ENCODE results near the gene ZFAND3.

Gene ZFAND3

DNA sequence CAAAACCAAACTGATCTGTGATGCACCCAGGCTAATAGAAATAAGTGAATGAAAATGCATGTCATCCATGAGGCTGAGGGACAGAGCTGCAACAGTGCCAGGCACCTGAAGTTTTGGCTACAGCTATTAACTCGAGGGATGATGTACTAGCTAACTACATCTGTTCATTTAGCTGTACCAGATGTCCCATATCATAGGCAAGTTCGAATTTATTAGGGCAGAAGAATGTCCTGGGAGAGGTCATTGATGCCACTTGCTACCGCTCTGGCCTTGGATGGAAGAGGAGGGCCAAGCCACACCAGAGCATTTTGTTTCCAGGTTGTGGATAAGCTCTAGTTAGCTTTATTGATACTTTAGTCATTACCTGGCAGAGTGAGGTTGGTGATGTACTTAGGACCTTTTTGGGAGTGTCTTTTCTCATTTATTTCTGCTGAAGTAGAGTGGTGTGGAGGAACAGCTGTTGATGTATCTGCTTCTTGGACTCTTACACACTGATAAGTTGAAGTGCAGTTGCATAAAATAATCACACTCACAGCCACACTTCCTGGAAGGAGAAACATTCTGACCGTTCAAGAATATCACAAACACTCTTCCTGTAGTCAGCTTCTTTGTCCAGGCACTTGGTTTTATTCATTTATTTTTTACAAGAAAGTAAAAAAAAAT, 8.2 kb downstream of the ZFAND3 start:
- no peak for DNase-seq (ENCODE audit: low read depth)

DNA sequence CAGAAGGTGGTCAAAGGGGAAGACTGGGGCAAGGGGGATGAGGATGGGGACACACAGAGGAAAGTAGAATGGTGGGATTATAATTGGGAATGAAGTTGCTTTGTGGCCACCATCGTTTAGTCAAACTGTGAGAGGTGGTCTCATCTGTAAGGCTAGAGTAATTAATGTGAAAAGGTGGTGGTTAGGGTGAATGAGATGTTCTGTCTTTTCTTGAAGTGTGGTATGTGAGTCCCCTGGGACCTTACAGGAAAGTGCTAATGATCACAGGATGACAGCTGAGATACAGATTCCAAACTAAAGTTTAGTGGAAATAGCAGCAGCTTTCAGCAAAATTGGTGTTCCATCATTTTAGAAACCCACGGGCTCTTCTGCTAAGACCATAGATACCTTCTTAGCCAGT, 10.7 kb downstream of the ZFAND3 start:
- DNase-seq (ENCODE audit: low read depth) = no peak

DNA sequence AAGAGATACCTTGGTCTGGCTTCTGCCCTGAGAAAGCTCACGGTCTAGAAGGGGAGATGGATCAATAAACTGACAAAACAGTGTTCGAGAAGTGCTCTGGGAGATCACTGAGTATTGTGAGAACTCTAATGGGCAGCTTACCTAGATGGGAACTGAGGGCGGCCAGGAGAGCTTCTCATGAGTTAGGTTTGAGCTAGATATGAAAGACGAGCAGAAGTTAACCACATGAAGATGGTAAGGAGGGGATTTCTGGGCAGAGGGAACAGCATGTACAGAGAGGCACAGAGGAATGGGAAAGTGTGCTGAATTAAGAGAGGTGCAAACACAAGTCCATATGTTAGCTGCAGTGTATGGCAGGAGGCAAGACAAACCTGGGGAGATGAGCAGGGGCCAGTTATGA, 11.9 kb downstream of the ZFAND3 start:
- DNase-seq (ENCODE audit: low read depth) = no peak

DNA sequence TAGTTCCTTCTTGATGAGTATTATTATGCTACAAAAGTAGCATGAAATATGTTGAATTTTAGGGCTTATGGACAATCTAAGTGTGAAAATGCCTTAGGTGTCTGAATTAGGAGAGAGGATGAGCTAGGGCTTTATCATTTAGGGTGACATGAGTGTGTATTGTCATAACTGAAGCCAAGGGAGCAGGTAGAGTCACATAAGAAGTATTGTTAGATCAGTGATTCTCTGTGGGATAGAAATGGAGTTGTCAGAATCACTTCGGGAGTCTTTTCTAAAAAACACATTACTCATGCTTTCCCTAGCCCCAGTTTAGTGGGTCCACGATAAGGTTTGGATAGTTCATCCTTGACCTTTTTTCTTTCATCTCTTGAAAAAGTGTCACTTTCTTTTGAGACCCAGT, 16.4 kb downstream of the ZFAND3 start:
- no peak for DNase-seq (ENCODE audit: low read depth)

DNA sequence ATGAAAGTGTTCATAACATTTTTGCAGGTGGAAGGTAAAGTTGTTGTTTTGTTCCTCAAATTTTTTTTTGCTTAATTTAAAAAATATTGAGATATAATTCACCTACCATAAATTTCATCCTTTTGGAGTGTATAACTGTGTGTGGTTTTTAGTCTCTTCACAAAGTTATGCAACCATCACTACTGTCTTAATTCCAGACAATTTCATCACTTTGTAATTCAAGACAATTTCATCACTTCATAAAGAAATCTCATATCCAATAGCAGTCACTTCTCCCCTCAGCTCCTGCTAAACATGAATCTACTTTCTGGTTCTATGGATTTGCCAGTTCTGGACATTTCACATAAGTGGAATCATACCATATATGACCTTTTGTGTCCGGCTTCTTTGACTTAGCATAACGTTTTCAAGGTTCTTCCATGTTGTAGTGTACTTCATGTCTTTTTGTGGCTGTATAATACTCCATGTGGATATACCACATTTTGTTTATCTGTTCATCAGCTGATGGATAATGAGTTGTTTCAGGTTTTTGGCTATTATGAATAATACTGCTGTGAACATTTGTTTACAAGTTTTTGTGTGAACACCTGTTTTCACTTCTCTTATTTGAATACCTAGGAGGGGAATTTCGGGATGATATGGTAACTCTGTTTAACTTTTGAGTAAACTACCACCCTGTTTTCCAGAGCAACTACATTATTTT, 18.8 kb downstream of the ZFAND3 start:
- DNase-seq (ENCODE audit: low read depth) = no peak

DNA sequence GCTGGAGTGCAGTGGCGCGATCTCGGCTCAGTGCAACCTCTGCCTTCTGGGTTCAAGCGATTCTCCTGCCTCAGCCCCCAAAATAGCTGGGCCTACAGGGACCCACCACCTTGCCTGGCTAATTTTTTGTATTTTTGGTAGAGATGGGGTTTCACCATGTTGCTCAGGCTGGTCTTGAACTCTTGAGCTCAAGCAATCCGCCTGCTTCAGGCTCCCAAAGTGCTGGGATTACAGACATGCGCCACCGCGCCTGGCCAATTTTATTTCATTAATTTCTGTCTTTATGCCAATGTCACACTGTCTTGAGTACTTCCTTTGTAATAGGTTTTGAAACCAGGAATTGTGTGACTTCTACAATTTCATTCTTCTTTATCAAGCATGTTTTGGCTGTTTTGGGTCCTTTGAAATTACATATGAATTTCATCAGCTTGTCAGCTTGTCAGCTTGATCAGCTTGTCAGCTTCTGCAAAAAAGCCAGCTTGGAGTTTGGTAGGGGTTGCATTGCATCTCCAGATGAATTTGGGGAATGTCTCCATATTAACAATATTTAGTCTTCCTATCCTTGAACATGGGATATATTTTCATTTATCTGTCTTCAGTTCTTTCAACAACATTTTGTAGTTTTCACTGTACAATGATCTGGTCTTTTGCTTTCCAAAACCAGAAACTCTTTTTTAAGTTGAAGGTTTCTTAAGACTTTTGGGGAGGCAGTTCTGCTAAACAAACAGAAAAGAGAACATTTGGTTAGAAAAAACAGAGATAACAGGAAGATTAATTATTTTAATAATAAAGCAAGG, 20.8 kb downstream of the ZFAND3 start:
- DNase-seq (ENCODE audit: low read depth) = no peak

DNA sequence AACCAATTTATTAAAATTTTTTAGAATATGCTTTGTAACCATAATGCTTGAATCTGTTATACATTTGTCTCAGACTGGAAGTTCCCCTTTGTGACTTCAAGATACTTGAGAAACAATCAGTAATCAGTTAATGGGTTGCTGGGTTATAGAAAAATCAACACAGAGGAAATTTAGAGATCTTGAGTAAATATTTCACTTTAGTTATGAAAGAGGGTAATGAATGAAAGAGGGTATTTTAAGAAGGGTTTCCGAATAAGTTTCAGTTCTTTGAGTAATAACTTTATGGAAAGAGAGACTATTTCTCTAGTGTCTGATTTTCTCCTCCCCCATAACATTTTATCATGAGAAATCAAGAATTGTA, 21.4 kb downstream of the ZFAND3 start:
- DNase-seq (ENCODE audit: low read depth) = no peak

DNA sequence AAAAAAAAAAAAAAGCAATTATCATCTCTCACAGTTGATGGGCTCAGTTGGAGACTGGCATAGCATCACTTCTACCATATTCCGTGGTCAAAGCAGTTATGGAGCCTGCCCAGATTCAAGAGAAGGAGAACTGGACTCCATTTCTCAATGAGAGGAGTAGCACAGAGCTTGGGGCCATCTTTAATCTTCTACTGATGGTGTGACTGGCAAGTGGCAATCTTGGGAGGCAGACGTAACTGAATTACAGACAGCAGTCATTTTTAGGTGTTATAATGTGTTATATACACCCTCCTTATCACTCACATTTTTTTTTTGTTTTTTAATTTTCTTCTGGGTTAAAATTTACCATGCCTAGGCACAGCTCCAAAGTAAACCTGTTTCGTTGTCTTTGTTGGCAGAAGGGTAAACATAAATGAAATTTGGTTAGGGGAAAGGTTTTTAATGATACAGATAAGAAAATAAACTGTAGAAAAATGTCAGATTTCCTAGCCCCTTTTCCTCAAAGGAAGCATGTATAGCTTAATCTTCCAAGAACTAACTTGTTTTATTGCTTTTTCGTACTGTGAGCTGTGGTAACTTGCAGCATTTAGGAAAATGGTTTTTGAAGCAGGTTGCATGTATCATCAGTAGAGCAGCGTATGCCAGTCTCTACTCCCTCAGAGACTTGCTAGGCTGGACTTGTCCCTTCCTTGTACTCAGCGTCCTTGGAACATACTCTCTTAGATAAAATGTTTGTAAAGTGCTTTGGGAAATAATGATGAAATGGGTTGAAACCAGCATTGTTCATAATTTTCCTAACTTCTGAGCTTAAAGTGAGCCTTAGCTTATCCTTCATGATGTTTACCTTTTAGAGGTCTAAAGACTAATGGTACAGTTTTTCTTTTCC, 25.7 kb downstream of the ZFAND3 start:
- DNase-seq (ENCODE audit: low read depth) = no peak

DNA sequence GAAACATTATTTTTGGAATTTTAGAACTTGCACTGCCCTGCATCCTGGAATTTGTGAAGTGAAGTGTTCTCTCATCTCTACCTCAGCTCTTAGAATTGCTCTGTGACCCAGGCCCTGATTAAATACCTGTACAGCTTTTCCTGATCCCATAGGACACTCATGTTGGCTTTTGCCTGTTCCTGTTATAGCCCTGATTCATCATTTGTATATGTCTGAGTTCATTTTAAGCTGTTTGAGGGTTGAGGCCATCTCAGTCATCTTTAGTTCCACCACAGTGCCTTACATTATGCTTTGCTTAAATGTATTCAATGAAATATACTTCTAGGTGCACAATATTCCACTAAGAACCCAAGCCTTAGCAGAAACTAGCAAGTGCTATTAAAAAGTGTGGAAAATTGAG, 26.4 kb downstream of the ZFAND3 start:
- DNase-seq (ENCODE audit: low read depth) = no peak

DNA sequence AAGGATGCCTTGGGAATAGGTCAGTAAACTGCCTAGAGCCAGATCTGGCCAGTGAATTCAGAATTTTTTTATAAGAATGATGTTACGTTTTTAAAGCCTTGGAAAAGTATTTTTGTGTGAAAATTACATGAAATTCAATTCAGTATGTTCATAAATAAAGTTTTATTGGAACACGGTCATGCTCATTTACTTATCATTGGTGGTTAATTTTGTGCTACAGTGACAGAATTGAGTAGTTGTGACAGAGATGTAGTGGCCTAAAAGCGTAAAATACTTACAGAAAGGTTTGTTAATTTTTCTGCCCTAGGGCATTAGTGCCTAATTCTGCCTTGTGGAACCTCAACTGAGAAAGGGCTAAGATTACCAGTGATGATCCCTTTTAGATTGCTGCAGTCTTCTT, 28.2 kb downstream of the ZFAND3 start:
- DNase-seq (ENCODE audit: low read depth) = no peak

DNA sequence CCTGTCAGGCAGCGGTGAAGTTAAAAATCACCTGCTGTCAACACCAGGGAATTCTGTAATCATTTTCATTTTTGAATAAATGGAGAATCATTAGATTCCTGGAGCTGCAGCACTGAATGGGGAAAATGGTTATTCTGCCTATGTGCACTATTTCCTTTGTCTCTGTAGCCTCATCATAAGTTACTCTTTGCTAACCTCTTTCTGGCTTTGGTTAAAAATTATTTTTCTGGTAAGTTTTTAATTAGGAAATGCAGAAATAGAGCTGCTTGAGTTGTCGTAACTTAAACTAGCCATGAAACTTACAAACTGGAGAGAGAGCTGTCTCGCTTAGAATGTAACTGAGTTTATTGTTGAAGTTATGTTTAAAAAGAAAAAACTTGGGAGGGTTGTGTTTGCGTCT, 28.8 kb downstream of the ZFAND3 start:
- DNase-seq (ENCODE audit: low read depth) = no peak

DNA sequence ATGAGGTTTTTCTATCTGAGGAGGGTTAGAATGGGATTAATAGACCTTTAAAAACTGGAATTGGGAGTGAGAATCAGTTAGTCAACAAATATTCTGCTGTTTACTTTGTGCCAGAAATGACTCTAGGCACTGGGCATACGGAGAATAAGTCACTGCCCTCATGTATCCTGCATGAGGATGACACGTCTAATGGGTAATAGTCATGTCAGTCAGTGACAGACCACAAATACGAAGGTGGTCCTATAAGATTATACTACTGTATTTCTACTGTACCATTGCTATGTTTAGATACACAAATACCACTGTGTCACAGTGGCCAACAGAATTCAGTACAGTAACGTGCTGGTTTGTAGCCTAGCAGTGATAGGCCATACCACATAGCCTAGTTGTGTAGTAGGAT, 30.7 kb downstream of the ZFAND3 start:
- no peak for DNase-seq (ENCODE audit: low read depth)

DNA sequence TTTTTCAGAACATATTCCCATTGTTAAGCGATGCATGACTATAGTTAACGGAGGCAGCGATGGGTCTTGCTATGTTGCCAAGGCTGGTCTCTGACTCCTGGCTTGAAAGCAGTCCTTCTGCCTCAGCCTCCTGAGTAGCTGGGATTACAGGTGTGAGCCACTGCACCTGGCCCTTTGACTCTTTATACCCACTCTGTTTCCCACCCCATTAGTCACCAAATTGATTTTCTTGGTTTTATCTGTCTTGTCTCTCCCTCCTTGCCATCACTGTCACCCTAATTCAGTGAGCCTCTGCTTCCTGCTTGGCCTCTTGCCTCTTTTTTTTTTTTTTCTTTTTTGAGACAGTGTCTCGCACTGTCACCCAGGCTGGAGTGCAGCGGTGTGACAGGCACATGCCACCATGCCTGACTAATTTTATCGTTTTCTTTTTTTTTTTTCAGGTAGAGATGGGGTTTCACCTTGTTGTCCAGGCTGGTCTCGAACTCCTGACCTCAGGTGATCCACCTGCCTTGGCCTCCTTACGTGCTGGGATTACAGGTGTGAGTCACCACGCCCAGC, 31.3 kb downstream of the ZFAND3 start:
- no peak for DNase-seq (ENCODE audit: low read depth)

DNA sequence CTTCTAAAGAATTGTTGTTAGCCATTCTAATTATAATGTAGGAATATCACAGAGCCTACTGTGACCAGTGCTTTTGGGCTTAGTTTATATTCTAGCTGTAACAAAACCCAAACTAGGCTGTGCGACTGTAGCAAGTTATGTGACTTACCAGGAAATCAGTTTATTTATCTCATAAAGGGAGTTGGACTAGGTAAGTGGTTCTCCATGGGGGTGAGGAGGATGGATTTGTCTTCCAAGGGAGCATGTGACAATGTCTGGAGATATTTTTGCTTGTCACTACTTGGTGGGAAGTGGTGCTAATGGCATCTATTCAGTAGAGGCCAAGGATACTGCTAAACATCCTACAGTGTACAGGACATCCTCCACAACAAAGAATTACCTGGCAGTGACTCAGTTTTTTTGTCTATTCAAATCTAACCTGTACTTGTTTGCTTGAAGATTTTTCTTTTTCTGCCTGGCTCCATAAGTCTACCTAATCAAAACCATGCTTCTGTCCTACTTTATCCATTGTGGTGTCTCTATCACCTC, 32.5 kb downstream of the ZFAND3 start:
- DNase-seq (ENCODE audit: low read depth) = no peak

DNA sequence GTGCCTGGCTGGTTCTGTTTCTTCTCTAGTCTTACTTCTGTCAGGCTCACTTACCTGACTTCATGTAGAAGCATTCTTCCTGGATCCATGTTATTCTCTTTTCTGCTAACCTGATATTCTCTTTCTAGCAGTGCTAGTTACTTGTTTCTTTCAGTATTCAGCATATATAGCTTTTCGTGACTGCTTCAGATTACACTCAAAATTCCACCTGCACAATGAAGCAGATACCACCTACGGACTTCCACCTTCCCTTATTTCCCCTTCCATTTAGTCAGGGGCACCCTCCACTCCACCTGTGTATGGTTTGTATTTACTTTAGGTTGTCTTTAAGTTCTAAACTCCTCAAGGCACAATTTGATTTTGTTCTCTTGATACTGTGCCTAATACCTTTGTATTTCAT, 36.8 kb downstream of the ZFAND3 start:
- no peak for DNase-seq (ENCODE audit: low read depth)

DNA sequence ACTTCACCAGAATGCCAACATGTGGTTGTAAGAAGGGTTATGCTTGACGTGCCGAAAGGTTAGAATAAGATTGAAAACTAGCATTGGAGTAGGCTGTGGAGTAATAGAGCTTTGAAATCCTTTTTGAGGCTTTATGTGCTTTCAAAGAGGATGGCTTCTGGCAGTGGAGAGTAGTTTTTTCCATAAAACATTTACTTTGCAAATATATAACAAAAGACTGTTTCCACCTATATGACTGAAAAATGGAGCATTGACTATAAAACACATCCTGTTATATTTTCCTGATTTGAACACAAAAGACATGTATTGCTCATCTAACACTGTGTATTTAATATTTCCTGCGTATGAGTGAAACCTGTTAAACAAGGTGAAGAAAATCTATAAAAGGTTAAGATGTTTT, 38.8 kb downstream of the ZFAND3 start:
- DNase-seq (ENCODE audit: low read depth) = no peak

DNA sequence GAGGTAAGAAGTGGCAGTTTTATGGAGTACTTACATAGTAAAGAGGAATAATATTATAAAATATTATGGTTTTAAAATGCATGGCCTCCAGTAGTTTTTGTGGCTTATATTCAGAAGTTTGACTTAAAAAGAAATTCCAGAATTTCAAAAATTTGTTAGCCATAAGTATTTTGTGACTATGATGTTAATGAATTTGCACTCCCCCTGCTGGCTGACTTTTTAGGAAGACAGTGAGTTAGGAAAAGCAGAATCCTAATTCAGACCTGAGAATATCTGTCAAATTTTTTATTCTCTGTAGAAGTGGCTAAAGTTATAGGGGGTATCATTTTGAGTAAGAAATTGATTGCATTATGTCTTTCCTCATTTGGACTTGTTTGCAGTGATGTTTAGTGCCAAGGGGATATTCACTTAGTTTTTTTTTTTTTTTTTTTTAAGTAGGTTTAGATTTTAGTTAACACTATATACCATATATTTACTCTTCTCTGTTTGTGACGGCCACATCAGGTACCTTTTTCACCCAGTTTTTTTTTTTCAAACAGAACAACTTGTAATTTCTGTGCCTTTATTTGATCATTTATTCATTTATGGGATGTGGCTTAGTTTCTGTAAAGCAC, 40.8 kb downstream of the ZFAND3 start:
- DNase-seq (ENCODE audit: low read depth) = no peak

DNA sequence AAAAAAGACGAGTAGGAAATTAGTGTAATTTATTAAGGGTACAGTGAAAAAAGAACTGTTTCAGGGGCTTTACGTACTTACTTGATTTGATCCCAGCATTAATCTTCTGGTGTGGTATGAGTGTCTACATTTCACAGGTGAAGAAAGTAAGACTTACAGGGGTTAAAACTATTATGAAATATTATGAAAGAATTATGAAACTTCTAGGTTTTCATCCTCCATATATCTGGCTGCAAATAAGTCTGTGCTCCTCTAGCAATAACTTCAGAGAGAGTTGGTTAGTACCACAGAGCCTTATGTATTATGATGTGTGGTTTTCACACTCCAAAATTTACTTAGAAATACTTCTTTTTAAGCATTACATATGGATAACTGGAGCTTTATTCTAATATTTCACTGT, 41.9 kb downstream of the ZFAND3 start:
- DNase-seq (ENCODE audit: low read depth) = no peak

DNA sequence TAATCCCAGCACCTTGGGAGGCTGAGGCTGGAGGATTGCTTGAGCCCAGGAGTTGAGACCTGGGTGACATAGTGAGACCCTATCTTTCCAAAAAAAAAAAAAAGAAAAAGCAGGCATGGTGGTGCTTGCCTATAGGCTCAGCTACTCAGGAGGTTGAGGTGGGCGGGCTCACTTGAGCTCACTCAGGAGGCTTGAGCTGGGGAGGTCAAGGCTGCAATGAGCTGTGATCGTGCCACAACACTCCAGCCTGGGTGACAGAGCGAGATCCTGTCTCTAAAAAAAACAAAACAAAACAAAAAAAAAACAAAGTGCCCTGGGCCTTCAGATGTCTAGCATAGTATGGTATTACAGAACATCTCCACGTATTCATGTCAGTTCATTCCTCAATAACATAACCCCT, 42.9 kb downstream of the ZFAND3 start:
- DNase-seq (ENCODE audit: low read depth) = no peak

DNA sequence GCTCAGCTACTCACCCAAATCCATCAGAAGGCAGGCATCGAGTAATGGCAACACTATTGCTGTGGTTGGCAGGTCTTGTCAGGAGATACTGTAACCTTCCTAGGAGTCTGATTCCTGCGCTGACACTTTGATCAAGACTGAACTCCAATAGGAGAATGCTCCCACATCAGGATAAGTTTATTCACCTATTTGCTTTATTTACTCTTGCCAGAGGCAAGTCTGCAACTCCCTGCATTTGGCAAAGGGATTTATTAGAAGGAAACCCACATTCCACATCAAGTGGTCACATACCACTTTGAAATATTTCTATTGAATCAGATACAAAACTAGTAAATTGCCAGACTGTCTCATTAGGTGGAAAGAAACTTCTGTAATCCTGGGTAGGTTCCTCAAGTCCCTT, 43.5 kb downstream of the ZFAND3 start:
- DNase-seq (ENCODE audit: low read depth) = peak; percentile 32

DNA sequence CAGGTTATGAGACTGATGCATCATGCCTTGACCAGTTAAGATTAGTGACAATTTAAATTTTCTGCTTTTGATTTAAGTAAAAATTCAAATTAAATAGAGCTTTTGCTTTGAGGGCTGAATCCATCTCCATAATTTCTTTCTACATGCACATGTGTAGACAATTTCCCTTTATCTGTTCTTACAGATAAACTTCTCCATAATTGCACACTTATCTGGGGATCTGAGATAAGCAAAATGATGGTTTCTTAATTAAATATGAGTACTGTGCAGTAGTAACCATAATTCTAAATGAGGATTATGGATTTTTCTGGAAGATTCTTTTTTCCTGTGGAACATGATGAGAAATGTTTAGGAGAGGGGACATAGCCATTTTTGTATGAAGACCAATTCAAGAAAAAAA, 44.7 kb downstream of the ZFAND3 start:
- DNase-seq (ENCODE audit: low read depth) = no peak
